Measurements from ENCODE around the gene PRKN. TPM values are rescaled to one million over a fixed set of nuclear protein-coding genes. Genes with fewer than 3 reads are reported as not detected.

Gene PRKN
- total and polyA plus RNA-seq, 2 experiments from 2014 or later = 0.10 to 0.84 TPM

GRCh38 chr6:161434350-161434749 is 1293.2 kb downstream of the PRKN start (continued):
- TF ChIP-seq, protein P1, sequence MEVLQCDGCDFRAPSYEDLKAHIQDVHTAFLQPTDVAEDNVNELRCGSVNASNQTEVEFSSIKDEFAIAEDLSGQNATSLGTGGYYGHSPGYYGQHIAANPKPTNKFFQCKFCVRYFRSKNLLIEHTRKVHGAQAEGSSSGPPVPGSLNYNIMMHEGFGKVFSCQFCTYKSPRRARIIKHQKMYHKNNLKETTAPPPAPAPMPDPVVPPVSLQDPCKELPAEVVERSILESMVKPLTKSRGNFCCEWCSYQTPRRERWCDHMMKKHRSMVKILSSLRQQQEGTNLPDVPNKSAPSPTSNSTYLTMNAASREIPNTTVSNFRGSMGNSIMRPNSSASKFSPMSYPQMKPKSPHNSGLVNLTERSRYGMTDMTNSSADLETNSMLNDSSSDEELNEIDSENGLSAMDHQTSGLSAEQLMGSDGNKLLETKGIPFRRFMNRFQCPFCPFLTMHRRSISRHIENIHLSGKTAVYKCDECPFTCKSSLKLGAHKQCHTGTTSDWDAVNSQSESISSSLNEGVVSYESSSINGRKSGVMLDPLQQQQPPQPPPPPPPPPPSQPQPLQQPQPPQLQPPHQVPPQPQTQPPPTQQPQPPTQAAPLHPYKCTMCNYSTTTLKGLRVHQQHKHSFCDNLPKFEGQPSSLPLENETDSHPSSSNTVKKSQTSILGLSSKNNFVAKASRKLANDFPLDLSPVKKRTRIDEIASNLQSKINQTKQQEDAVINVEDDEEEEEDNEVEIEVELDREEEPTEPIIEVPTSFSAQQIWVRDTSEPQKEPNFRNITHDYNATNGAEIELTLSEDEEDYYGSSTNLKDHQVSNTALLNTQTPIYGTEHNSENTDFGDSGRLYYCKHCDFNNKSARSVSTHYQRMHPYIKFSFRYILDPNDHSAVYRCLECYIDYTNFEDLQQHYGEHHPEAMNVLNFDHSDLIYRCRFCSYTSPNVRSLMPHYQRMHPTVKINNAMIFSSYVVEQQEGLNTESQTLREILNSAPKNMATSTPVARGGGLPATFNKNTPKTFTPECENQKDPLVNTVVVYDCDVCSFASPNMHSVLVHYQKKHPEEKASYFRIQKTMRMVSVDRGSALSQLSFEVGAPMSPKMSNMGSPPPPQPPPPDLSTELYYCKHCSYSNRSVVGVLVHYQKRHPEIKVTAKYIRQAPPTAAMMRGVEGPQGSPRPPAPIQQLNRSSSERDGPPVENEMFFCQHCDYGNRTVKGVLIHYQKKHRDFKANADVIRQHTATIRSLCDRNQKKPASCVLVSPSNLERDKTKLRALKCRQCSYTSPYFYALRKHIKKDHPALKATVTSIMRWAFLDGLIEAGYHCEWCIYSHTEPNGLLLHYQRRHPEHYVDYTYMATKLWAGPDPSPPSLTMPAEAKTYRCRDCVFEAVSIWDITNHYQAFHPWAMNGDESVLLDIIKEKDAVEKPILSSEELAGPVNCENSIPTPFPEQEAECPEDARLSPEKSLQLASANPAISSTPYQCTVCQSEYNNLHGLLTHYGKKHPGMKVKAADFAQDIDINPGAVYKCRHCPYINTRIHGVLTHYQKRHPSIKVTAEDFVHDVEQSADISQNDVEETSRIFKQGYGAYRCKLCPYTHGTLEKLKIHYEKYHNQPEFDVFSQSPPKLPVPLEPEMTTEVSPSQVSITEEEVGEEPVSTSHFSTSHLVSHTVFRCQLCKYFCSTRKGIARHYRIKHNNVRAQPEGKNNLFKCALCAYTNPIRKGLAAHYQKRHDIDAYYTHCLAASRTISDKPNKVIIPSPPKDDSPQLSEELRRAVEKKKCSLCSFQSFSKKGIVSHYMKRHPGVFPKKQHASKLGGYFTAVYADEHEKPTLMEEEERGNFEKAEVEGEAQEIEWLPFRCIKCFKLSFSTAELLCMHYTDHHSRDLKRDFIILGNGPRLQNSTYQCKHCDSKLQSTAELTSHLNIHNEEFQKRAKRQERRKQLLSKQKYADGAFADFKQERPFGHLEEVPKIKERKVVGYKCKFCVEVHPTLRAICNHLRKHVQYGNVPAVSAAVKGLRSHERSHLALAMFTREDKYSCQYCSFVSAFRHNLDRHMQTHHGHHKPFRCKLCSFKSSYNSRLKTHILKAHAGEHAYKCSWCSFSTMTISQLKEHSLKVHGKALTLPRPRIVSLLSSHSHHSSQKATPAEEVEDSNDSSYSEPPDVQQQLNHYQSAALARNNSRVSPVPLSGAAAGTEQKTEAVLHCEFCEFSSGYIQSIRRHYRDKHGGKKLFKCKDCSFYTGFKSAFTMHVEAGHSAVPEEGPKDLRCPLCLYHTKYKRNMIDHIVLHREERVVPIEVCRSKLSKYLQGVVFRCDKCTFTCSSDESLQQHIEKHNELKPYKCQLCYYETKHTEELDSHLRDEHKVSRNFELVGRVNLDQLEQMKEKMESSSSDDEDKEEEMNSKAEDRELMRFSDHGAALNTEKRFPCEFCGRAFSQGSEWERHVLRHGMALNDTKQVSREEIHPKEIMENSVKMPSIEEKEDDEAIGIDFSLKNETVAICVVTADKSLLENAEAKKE (CRISPR knock-in tag; IDR thresholded peaks at IDR 0.05) = no peak

DNA sequence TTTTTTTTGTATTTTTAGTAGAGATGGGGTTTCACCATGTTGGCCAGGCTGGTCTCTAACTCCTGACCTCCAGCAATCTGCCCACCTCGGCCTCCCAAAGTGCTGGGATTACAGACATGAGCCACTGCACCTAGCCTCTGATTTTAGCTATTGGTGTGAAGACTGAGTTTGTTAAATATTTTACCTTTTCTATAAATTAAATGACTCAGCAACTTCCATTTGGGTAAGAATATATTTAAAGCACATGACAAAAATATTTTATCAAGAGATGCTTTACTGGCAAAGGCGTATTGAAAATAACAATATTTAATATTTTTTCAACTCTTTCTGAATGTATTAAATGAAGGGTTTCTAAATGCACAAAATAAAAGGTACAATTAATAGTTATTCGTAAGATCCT is 1295.0 kb downstream of the PRKN start:
- Histone ChIP-seq H3K27ac (ENCODE audit: low read depth) (no peak overlapping the region), H3K79me2 (replicated peaks; ENCODE audit: insufficient read depth) (no peaks in the 10 kb centered on the region), H3K36me3 (ENCODE audit: insufficient read depth) (no peaks in the 10 kb centered on the region), H3K4me1 (ENCODE audit: insufficient read depth) (no peaks in the 10 kb centered on the region), H3K4me2 (no peak overlapping the region), H3K9me2 (ENCODE audit: insufficient read depth) (no peaks in the 10 kb centered on the region), H2AFZ (no peak overlapping the region), H4K20me1 (replicated peaks; ENCODE audit: insufficient read depth) (no peaks in the 10 kb centered on the region; the same call in 1 of the 2 replicates), H3K4me3 (no peak overlapping the region), H3K27me3 (ENCODE audit: insufficient read depth) (no peaks in the 10 kb centered on the region), H3F3A (replicated peaks; ENCODE audit: low read depth) (no peaks in the 10 kb centered on the region)
- peaks cover 13% of the 10 kb centered on the region for H3K9me3 Mint-ChIP-seq
- peaks cover 13% of the 10 kb centered on the region; the same call in 2 of the 3 replicates for H3K4me1 Mint-ChIP-seq
- peaks cover 2% of the 10 kb centered on the region for H3K27me3 Mint-ChIP-seq (ENCODE audit: insufficient read depth, low read depth, poor library complexity)
- H3K4me3 Mint-ChIP-seq = no peak overlapping the region
- H3K36me3 Mint-ChIP-seq (ENCODE audit: low read depth) = peaks cover 8% of the 10 kb centered on the region
- ATAC-seq = no peak
- TF ChIP-seq JUNB (IDR thresholded peaks at IDR 0.05; ENCODE audit: unreplicated experiment) (no peak), ZNF114 (CRISPR knock-in tag; IDR thresholded peaks at IDR 0.05) (no peak)
- TF ChIP-seq, protein P2, sequence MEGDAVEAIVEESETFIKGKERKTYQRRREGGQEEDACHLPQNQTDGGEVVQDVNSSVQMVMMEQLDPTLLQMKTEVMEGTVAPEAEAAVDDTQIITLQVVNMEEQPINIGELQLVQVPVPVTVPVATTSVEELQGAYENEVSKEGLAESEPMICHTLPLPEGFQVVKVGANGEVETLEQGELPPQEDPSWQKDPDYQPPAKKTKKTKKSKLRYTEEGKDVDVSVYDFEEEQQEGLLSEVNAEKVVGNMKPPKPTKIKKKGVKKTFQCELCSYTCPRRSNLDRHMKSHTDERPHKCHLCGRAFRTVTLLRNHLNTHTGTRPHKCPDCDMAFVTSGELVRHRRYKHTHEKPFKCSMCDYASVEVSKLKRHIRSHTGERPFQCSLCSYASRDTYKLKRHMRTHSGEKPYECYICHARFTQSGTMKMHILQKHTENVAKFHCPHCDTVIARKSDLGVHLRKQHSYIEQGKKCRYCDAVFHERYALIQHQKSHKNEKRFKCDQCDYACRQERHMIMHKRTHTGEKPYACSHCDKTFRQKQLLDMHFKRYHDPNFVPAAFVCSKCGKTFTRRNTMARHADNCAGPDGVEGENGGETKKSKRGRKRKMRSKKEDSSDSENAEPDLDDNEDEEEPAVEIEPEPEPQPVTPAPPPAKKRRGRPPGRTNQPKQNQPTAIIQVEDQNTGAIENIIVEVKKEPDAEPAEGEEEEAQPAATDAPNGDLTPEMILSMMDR (conservative IDR thresholded peaks at IDR 0.05; ENCODE audit: low read depth in 2 of 2) = no peak
- H3K27ac Mint-ChIP-seq = no peak overlapping the region
- DNase-seq (ENCODE audit: low spot score) = no peak

All from GM23338 (cell line).